ENCODE results near the gene SLC8A1.

SLC8A1 gene

GRCh38 chr2:40451918-40452605 lies at the start of gene SLC8A1:
TSS of gene SLC8A1 (minus strand) at chr2:40452090.
- TF ChIP-seq MAX (IDR thresholded peaks at IDR 0.05; ENCODE audit: low read depth, low read length) (no peak), POLR2A (IDR thresholded peaks at IDR 0.05; ENCODE audit: extremely low read depth, insufficient read length) (no peak), MYC (IDR thresholded peaks at IDR 0.05; ENCODE audit: low read depth, low read length) (no peak), CTCF (IDR thresholded peaks at IDR 0.05; ENCODE audit: low read depth, low read length) (no peak)
- DNase-seq (ENCODE audit: low read depth): peak; percentile 46
- H3K4me3 ChIP-seq (ENCODE audit: low read depth, low read length): peak within 1 kb of the TSS; percentile 55

GRCh38 chr2:40499437-40499836 lies 47.5 kb upstream of the SLC8A1 start:
- TF ChIP-seq MYC (IDR thresholded peaks at IDR 0.05; ENCODE audit: low read depth, low read length) (no peak), MAX (IDR thresholded peaks at IDR 0.05; ENCODE audit: low read depth, low read length) (no peak), CTCF (IDR thresholded peaks at IDR 0.05; ENCODE audit: low read depth, low read length) (no peak), POLR2A (IDR thresholded peaks at IDR 0.05; ENCODE audit: extremely low read depth, insufficient read length) (no peak)
- no peak for DNase-seq (ENCODE audit: low read depth)
- H3K4me3 ChIP-seq (ENCODE audit: low read depth, low read length): no peak overlapping the region

- no peak overlapping the region for H3K4me3 ChIP-seq (ENCODE audit: low read depth, low read length)
- TF ChIP-seq CTCF (IDR thresholded peaks at IDR 0.05; ENCODE audit: low read depth, low read length) (no peak), MYC (IDR thresholded peaks at IDR 0.05; ENCODE audit: low read depth, low read length) (no peak), POLR2A (IDR thresholded peaks at IDR 0.05; ENCODE audit: extremely low read depth, insufficient read length) (no peak), MAX (IDR thresholded peaks at IDR 0.05; ENCODE audit: low read depth, low read length) (no peak)
- no peak for DNase-seq (ENCODE audit: low read depth)
These were observed 45.5 kb upstream of the SLC8A1 start for GRCh38 chr2:40497251-40497859.

GRCh38 chr2:40489678-40489960 lies 37.7 kb upstream of the SLC8A1 start:
- peak overlapping the region; percentile 61 for H3K4me3 ChIP-seq (ENCODE audit: low read depth, low read length)
- no peak for DNase-seq (ENCODE audit: low read depth)
- TF ChIP-seq MAX (IDR thresholded peaks at IDR 0.05; ENCODE audit: low read depth, low read length) (no peak), MYC (IDR thresholded peaks at IDR 0.05; ENCODE audit: low read depth, low read length) (no peak), POLR2A (IDR thresholded peaks at IDR 0.05; ENCODE audit: extremely low read depth, insufficient read length) (no peak), CTCF (IDR thresholded peaks at IDR 0.05; ENCODE audit: low read depth, low read length) (no peak)

GRCh38 chr2:40488927-40489677 lies 37.2 kb upstream of the SLC8A1 start:
- TF ChIP-seq MAX (IDR thresholded peaks at IDR 0.05; ENCODE audit: low read depth, low read length): no peak
- no peak for TF ChIP-seq MYC (IDR thresholded peaks at IDR 0.05; ENCODE audit: low read depth, low read length)
- no peak for TF ChIP-seq POLR2A (IDR thresholded peaks at IDR 0.05; ENCODE audit: extremely low read depth, insufficient read length)
- no peak for TF ChIP-seq CTCF (IDR thresholded peaks at IDR 0.05; ENCODE audit: low read depth, low read length)
- DNase-seq (ENCODE audit: low read depth): peak; percentile 57
- H3K4me3 ChIP-seq (ENCODE audit: low read depth, low read length): peak overlapping the region; percentile 61
